Tracheal epithelial cell (primary cell): ENCODE results near the gene TRAPPC4. TPM values are rescaled to one million over a fixed set of nuclear protein-coding genes. Genes with fewer than 3 reads are reported as not detected.

ENCODE experiments used
- total RNA-seq: library from RNA; depleted of rRNA; stranded (reverse); fragments of >200 nt; gene quantifications from 2 replicates; pipeline ENCODE4 v1.2.1, GENCODE V29; 2014

Gene TRAPPC4, protein sequence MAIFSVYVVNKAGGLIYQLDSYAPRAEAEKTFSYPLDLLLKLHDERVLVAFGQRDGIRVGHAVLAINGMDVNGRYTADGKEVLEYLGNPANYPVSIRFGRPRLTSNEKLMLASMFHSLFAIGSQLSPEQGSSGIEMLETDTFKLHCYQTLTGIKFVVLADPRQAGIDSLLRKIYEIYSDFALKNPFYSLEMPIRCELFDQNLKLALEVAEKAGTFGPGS
- 65.6 and 88.4 TPM in 2 replicates for total RNA-seq

GRCh38 chr11:119018074-119018938, at the start of gene TRAPPC4, which contains the start of gene RPS25:
TRAPPC4 (plus strand) TSS chr11:119018766; CDS start chr11:119018796, 30 bp downstream.
RPS25 (minus strand) TSS chr11:119018343; CDS start chr11:119018284, 59 bp downstream.

GRCh38 chr11:118971646-118972045, 46.9 kb upstream of the TRAPPC4 start, which contains the start of gene FOXR1:
FOXR1 (plus strand) TSS chr11:118971761; CDS start chr11:118971932, 171 bp downstream.

DNA sequence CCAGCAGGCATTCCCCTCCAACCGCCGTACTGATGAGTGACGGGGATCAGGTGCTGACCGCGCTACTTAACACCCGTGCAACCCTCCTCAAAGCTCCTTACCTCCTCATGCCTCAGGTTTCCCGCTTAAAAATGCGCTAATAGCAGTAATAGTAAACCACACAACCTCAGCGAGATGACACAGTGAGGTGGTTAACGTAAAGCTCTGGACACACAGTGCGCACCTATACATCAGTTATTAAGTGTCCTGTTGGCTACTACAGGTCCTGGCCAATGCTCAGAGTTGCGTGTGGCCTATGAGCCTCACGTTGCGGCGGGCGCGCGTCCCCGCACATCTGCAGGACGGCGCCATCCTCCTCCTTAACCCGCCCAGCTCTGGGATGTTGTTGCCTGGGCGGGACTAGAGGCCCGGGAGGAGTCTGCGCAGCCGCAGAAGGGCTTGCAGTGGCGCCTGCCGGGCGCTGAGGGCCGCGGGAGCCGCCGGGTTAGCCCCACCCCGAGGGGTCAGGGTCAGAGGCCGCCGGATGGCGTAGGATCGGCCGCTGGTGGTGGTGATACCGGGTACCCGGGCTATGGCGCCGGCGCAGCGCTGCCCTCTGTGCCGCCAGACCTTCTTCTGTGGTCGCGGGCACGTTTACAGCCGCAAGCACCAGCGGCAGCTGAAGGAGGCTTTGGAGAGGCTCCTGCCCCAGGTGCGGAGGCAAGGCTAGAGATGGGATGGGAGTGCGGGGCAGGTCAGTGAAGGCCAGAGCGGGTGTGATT, 20.8 kb upstream of the TRAPPC4 start, which contains the start of gene CENATAC:
Gene CENATAC, plus strand, starts transcription at position 512 of the 761 bp plus-strand sequence. Its CDS starts 60 bp downstream, at position 572.

GRCh38 chr11:119030329-119031047, 11.9 kb downstream of the TRAPPC4 start, which contains the start of gene SLC37A4:
SLC37A4 (minus strand) TSS chr11:119030877.

GRCh38 chr11:119057000-119057769, 38.6 kb downstream of the TRAPPC4 start, which contains the start of gene HYOU1:
HYOU1 (minus strand) TSS chr11:119057205; CDS start chr11:119056160, 1,045 bp downstream.

GRCh38 chr11:119067371-119068222, 49.0 kb downstream of the TRAPPC4 start, which contains the start of gene VPS11:
VPS11 (plus strand) TSS chr11:119067818; CDS start chr11:119067824, 6 bp downstream.

Other genes starting within 250 kb of the TRAPPC4 start
- gene DDX6, start 227.6 kb upstream of the TRAPPC4 start, total RNA-seq = 81.0 and 95.3 TPM in 2 replicates
- gene CXCR5, start 134.9 kb upstream of the TRAPPC4 start, total RNA-seq = under 0.01 TPM in 1 of 2 replicates, not detected in the other
- gene BCL9L, start 92.8 kb upstream of the TRAPPC4 start, total RNA-seq = 22.4 and 30.1 TPM in 2 replicates
- not detected in 2 replicates for gene UPK2, start 62.5 kb upstream of the TRAPPC4 start, total RNA-seq
- not detected in 2 replicates for gene FOXR1, start 47.0 kb upstream of the TRAPPC4 start, total RNA-seq
- gene CENATAC, start 20.6 kb upstream of the TRAPPC4 start, total RNA-seq = 10.7 and 13.5 TPM in 2 replicates
- 2,545 and 3,713 TPM in 2 replicates for gene RPS25, start 423 bp upstream of the TRAPPC4 start, total RNA-seq
- 16.4 and 19.3 TPM in 2 replicates for gene SLC37A4, start 12.1 kb downstream of the TRAPPC4 start, total RNA-seq
- gene HYOU1, start 38.4 kb downstream of the TRAPPC4 start, total RNA-seq = 106 and 158 TPM in 2 replicates
- gene VPS11, start 49.1 kb downstream of the TRAPPC4 start, total RNA-seq = 19.0 and 19.6 TPM in 2 replicates
- 17.4 and 21.3 TPM in 2 replicates for gene HMBS, start 66.1 kb downstream of the TRAPPC4 start, total RNA-seq
- gene DPAGT1, start 83.1 kb downstream of the TRAPPC4 start, total RNA-seq = 20.2 and 27.5 TPM in 2 replicates
- gene C2CD2L, start 88.6 kb downstream of the TRAPPC4 start, total RNA-seq = 1.4 and 1.9 TPM in 2 replicates
- gene HINFP, start 102.8 kb downstream of the TRAPPC4 start, total RNA-seq = 13.0 and 27.5 TPM in 2 replicates
- not detected in 2 replicates for gene ABCG4, start 130.3 kb downstream of the TRAPPC4 start, total RNA-seq
- gene NLRX1, start 150.0 kb downstream of the TRAPPC4 start, total RNA-seq = 24.5 and 27.0 TPM in 2 replicates
- gene NHERF4, start 166.7 kb downstream of the TRAPPC4 start, total RNA-seq = not detected in 2 replicates
- 9.0 and 9.6 TPM in 2 replicates for gene CBL, start 187.6 kb downstream of the TRAPPC4 start, total RNA-seq